GM13977 (cell line): ENCODE results near the gene CCN5.
"Not testable (repeated sequence)": the region's sequence is repeated elsewhere in the genome, so short reads cannot be mapped to it uniquely, and the experiment has no call there.

ENCODE experiments used
- DNase-seq: peaks from one replicate; pipeline ENCODE4 v3.0.0; 2012; ENCODE audit warnings: low spot score
- in situ Hi-C: fragments of 300-500 bp; cut with MboI; formaldehyde crosslinking; loops from one replicate; pipeline ENCODE4 v1.12.0; 2022; ENCODE audit warnings: low sequenced_read_pairs, low pct_unique_long_range_greater_than_20kb, mixed read lengths, inconsistent platforms; ENCODE audit not compliant: unreplicated experiment
- TF ChIP-seq, protein P1 (sequence below): IDR thresholded peaks from 2 replicates; pipeline ENCODE4 v1.5.1; 2012; ENCODE audit warnings: mild to moderate bottlenecking, control low read depth; ENCODE audit not compliant: insufficient read depth; ENCODE audit errors: extremely low read depth, missing control alignments

The CCN5 gene

DNA sequence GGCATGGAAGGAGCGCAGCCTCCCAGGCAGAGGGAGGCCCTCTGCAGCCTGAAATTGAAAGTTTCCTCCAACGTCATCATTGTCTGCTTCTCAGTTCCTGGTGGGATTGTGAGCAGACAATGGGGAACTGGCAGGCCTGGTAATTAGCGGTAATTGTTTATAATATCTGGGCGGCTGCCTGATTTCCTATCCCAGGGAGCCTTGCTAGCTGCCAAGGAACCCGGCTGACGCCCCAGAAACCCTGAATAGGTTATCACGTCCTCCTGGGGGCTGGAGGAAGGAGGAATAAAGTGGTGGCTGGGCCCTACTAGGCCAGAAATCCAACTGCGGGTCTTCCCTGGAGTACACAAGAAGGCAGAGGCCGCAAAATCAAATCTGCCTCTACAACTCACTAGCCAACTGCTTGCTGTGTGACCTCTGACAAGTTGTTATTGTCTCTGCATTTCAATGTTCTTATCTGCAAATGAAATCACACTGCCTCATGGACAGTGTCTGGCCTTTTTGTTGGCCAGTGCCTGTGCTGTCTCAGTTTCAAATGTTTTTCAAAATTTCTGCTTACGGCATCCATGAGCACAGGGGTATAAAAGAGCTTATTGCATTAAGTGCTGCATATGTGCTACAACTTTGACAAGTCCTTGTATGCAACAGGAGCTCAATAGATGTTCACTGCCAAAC is 47.4 kb downstream of the CCN5 start:
- in situ Hi-C loops: no loop called here
- DNase-seq: no peak
- TF ChIP-seq, protein P1, sequence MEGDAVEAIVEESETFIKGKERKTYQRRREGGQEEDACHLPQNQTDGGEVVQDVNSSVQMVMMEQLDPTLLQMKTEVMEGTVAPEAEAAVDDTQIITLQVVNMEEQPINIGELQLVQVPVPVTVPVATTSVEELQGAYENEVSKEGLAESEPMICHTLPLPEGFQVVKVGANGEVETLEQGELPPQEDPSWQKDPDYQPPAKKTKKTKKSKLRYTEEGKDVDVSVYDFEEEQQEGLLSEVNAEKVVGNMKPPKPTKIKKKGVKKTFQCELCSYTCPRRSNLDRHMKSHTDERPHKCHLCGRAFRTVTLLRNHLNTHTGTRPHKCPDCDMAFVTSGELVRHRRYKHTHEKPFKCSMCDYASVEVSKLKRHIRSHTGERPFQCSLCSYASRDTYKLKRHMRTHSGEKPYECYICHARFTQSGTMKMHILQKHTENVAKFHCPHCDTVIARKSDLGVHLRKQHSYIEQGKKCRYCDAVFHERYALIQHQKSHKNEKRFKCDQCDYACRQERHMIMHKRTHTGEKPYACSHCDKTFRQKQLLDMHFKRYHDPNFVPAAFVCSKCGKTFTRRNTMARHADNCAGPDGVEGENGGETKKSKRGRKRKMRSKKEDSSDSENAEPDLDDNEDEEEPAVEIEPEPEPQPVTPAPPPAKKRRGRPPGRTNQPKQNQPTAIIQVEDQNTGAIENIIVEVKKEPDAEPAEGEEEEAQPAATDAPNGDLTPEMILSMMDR: no peak

DNA sequence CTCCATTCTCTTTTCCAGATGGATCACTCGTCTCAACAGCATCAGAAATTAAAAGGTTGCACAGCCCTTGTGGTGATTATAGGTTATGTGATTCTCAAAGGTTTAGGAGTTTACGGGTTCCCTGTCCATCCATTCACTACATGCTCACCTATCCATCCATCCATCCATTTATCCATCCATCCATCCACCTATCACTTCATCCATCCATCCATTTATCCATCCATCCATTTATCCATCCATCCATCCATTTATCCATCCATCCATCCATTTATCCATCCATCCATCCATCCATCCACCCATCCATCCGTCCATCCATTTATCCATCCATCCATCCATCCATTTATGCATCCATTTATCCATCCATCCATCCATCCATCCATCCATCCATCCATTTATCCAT is 48.6 kb downstream of the CCN5 start:
- in situ Hi-C loops, DNase-seq: not testable (repeated sequence)

DNA sequence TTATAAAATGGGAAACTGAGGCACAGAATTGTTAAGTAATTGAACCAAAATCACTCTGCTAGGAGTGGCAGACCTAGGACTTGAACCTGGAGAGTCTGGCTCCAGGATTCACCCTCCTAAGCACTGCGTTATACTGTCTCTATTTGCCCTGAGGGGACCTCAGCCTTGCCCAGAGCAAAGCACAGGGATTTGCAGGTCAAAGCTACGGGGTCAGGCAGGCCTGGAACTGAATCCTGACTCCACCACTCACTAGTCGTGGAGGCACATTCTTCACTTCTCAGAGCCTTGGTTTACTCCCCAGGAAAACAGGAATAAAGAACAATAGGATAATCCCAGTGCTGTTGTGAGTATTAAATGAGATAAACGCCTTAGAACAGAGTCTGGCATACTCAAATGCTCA is 49.9 kb downstream of the CCN5 start:
- in situ Hi-C loops: no loop called here
- TF ChIP-seq, protein P1: no peak
- DNase-seq: no peak

DNA sequence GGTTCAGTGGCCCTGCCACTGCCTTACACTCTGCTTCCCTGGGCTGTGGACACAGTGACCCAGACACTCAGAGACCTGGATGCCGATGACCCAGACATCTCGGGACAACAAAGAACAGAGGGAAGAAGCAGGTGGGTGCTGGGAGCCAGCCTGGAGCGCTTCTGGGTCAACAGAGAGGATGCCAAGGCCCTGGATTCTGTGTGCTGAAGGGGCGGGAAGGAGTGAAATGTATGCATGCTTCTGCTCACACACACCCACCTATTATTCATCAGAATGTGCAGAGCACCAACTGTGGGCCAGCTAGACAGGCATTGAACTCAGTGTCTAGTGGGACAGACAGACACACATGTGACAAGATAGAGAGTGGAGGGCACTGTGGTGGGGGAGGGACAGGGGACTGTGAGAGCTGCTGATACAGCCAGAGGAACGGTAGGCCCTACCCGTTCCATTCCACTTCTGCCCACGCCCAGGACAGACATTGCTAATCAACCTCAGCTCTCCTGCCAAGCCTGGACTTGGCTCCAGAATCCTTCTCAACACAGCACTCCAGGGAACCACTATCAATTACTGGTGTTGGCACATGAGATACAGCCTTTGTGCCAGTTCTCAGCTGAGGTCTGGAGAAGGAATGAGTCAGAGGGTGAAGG is 50.7 kb downstream of the CCN5 start:
- TF ChIP-seq, protein P1: no peak
- DNase-seq: no peak
- in situ Hi-C loops: no loop called here

DNA sequence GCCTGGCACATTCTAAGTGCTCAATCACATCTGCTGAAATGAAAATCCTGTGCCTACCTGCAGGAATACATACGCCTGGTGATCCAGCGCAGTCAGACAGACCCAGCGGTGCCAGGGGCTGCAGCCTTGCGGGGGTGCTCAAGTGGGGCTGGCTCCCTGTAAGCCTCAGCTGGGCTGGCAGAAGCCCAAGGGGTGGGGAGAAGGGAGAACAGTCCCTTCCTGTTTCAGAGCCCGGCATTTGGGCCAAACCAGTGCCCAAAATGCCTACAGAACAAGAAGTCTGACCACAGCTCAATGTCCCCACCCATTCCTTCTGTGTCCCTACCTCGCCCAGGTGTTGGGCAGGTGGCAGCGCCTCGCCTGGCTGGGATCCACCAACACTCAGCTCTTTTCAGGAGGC is 53.1 kb downstream of the CCN5 start:
- in situ Hi-C loops: no loop called here
- TF ChIP-seq, protein P1: no peak
- no peak for DNase-seq

DNA sequence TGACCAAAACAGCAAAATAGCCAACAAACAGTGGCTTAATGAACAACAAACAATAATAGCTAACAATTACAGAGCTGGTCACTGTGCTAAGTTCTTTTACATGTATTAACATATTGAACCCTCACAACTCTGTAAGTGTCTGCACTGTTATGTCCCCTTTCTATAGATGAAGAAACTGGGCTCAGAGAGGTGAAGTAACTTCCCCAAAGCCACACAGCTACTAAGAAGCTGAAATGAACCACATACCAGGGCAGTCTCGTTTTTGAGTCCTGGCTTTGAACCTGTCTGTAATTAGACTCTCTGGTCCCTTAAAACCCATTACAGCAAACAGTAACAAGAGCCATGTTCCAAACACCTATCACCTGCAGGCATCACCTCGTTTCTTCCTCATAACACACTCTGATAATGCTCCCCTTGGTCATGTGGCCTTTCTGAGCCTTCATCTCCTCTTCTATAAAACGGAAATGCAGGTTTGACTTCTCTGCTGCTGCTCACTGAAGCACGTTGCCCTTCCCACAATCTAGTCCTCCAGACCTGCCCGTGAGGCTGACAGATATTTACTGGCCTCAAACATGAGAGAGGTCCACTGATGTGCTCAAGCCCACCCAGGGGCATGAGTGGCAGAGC is 53.8 kb downstream of the CCN5 start:
- in situ Hi-C loops: no loop called here
- no peak for DNase-seq

More for the DNA sequence above, 53.8 kb downstream of the CCN5 start:
- TF ChIP-seq, protein P1: no peak
